Ovary (tissue), 3 donors: ENCODE data around the gene RPL10A.

Experiments
- CTCF ChIP-seq, 3 donors: fragments of 450-650 bp in 2 of 3; fragments of 200-600 bp in 1 of 3; IDR thresholded peaks; one replicate each; pipeline versions ENCODE4 v1.5.1 to v1.8.0; 2016 to 2022; ENCODE audit warnings: antibody characterized with exemption in 3 of 3, mild to moderate bottlenecking in 1 of 3
- EP300 ChIP-seq: sonication (generic); formaldehyde crosslinking; IDR thresholded peaks from one replicate; pipeline ENCODE4 v1.6.1; 2017; ENCODE audit warnings: antibody characterized with exemption
- donor health status: DM: no; HTN: no; CAD: no.

- no peak for TF ChIP-seq CTCF (IDR thresholded peaks at IDR 0.05)
- no peak for TF ChIP-seq EP300
These were observed 14.9 kb downstream of the RPL10A start for GRCh38 chr6:35483062-35483461.
